ENCODE data around the gene FAM181B. TPM values are rescaled to one million over a fixed set of nuclear protein-coding genes. Genes with fewer than 3 reads are reported as not detected.
A peak's percentile ranks its signal among the peaks of the same experiment; 100 is the strongest.

FAM181B gene
- not detected in 2 replicates for polyA plus RNA-seq (2011; rRNA removed)
- polyA minus RNA-seq (2011; rRNA and poly(A)+ RNA removed), result not detected in 2 replicates

GRCh38 chr11:82733444-82734119, at the start of gene FAM181B:
Gene FAM181B (minus strand): TSS chr11:82733864. CDS start chr11:82733729, 135 bp downstream.
- CTCF ChIA-PET, result interaction anchor here (1.1 to 1.3 kb wide), 3 partner anchors 9 to 24 kb away, joined by 3 to 4 read pairs (median 3); no protein-coding TSS in a partner anchor
- DNase-seq (ENCODE audit: low read depth), result no peak
- H3K4me3 ChIP-seq (ENCODE audit: low read depth, low read length), result peak within 1 kb of the TSS; percentile 17
- POLR2A ChIA-PET, result no interaction called here
- TF ChIP-seq CTCF (IDR thresholded peaks at IDR 0.05; ENCODE audit: insufficient read depth, low read depth, low read length), result no peak
- peaks cover 31% of the 10 kb centered on the region for H3K27me3 ChIP-seq (ENCODE audit: control insufficient read depth, insufficient read depth, low read length)
- no peaks in the 10 kb centered on the region for H3K36me3 ChIP-seq (ENCODE audit: control insufficient read depth, insufficient read depth, low read length)

- H3K4me3 ChIP-seq (ENCODE audit: low read depth, low read length), result no peak overlapping the region
- H3K36me3 ChIP-seq (ENCODE audit: control insufficient read depth, insufficient read depth, low read length), result no peaks in the 10 kb centered on the region
- TF ChIP-seq CTCF (IDR thresholded peaks at IDR 0.05; ENCODE audit: insufficient read depth, low read depth, low read length), result no peak
- POLR2A ChIA-PET, result no interaction called here
- no peak for DNase-seq (ENCODE audit: low read depth)
- CTCF ChIA-PET, result no interaction called here
- no peaks in the 10 kb centered on the region for H3K27me3 ChIP-seq (ENCODE audit: control insufficient read depth, insufficient read depth, low read length)
Observed at GRCh38 chr11:82782825-82783374, 49.2 kb upstream of the FAM181B start.

GRCh38 chr11:82778776-82779175, 45.1 kb upstream of the FAM181B start:
- H3K27me3 ChIP-seq (ENCODE audit: control insufficient read depth, insufficient read depth, low read length), result no peaks in the 10 kb centered on the region
- TF ChIP-seq CTCF (IDR thresholded peaks at IDR 0.05; ENCODE audit: insufficient read depth, low read depth, low read length), result no peak
- no peak for DNase-seq (ENCODE audit: low read depth)
- H3K4me3 ChIP-seq (ENCODE audit: low read depth, low read length), result no peak overlapping the region
- ChIA-PET POLR2A (no interaction called here), CTCF (interaction anchor here (0.8 kb wide), 1 partner anchor 9 kb away, joined by 3 read pairs; no protein-coding TSS in a partner anchor)
- no peaks in the 10 kb centered on the region for H3K36me3 ChIP-seq (ENCODE audit: control insufficient read depth, insufficient read depth, low read length)

- no peak for DNase-seq (ENCODE audit: low read depth)
- Histone ChIP-seq H3K27me3 (ENCODE audit: control insufficient read depth, insufficient read depth, low read length) (peaks cover 2% of the 10 kb centered on the region; the same call in 1 of the 2 replicates), H3K4me3 (ENCODE audit: low read depth, low read length) (no peak overlapping the region), H3K36me3 (ENCODE audit: control insufficient read depth, insufficient read depth, low read length) (no peaks in the 10 kb centered on the region)
- no peak for TF ChIP-seq CTCF (IDR thresholded peaks at IDR 0.05; ENCODE audit: insufficient read depth, low read depth, low read length)
- POLR2A ChIA-PET, result no interaction called here
- CTCF ChIA-PET, result interaction anchor here (0.6 to 2.9 kb wide), 31 partner anchors 9 to 1043 kb away, joined by 3 to 19 read pairs (median 4); partner anchors contain the start of genes DDIAS and PRCP
Observed at GRCh38 chr11:82776377-82776776, 42.7 kb upstream of the FAM181B start.

GRCh38 chr11:82775736-82776346, 42.2 kb upstream of the FAM181B start:
- Histone ChIP-seq H3K4me3 (ENCODE audit: low read depth, low read length) (no peak overlapping the region; the same call in 1 of the 2 replicates), H3K27me3 (ENCODE audit: control insufficient read depth, insufficient read depth, low read length) (peaks cover 2% of the 10 kb centered on the region; the same call in 1 of the 2 replicates), H3K36me3 (ENCODE audit: control insufficient read depth, insufficient read depth, low read length) (no peaks in the 10 kb centered on the region)
- DNase-seq (ENCODE audit: low read depth), result no peak
- ChIA-PET CTCF (interaction anchor here (0.6 to 2.9 kb wide), 31 partner anchors 9 to 1044 kb away, joined by 3 to 19 read pairs (median 4); partner anchors contain the start of genes DDIAS and PRCP), POLR2A (no interaction called here)
- TF ChIP-seq CTCF (IDR thresholded peaks at IDR 0.05; ENCODE audit: insufficient read depth, low read depth, low read length), result peak; percentile 90
